ENCODE measurements around the gene FOS.
A peak's percentile ranks its signal among the peaks of the same experiment; 100 is the strongest.

The FOS gene

GRCh38 chr14:75250800-75251199 is 27.8 kb upstream of the FOS start:
- no peak for DNase-seq

- no peak for DNase-seq
These were observed 26.3 kb upstream of the FOS start for GRCh38 chr14:75252254-75252837.

- DNase-seq = no peak
These were observed 24.2 kb upstream of the FOS start for GRCh38 chr14:75254381-75254822.

- no peak for DNase-seq
These were observed 23.6 kb upstream of the FOS start for GRCh38 chr14:75254901-75255584.

GRCh38 chr14:75258079-75258802 is 20.4 kb upstream of the FOS start:
- DNase-seq = peak; percentile 82 to 91 (median 85)

- DNase-seq = peak; percentile 99 to 100 (median 100)
These were observed 19.7 kb upstream of the FOS start for GRCh38 chr14:75258803-75259509.

- no peak for DNase-seq
These were observed 19.1 kb upstream of the FOS start for GRCh38 chr14:75259510-75259855.

- DNase-seq = no peak
These were observed 18.4 kb upstream of the FOS start for GRCh38 chr14:75260025-75260763.

- DNase-seq = peak in 2 of 4 experiments; percentile 14 to 55
These were observed 16.8 kb upstream of the FOS start for GRCh38 chr14:75261820-75262219.

- DNase-seq = no peak
These were observed 16.0 kb upstream of the FOS start for GRCh38 chr14:75262641-75263040.

- DNase-seq = no peak
These were observed 14.6 kb upstream of the FOS start for GRCh38 chr14:75264036-75264435.

GRCh38 chr14:75267141-75267721 is 11.4 kb upstream of the FOS start:
- no peak for DNase-seq

GRCh38 chr14:75268633-75269550 is 9.7 kb upstream of the FOS start:
- DNase-seq = peak; percentile 49 to 83 (median 69)

GRCh38 chr14:75271514-75271913 is 7.1 kb upstream of the FOS start:
- DNase-seq = no peak

- peak; percentile 60 to 89 (median 66) for DNase-seq
These were observed 5.2 kb upstream of the FOS start for GRCh38 chr14:75273272-75274049.

GRCh38 chr14:75274050-75274898 is 4.4 kb upstream of the FOS start:
- DNase-seq = peak in 1 of 4 experiments; percentile 50

GRCh38 chr14:75274899-75275569 is 3.6 kb upstream of the FOS start:
- DNase-seq = peak; percentile 93 to 99 (median 96)

- DNase-seq = no peak
These were observed 3.0 kb upstream of the FOS start for GRCh38 chr14:75275598-75275997.
